Nephron (organoid): ENCODE results near the gene SUPT3H.

Source experiments
- H3K27ac Mint-ChIP-seq, 3 experiments: 2 replicates each; pipeline ENCODE4 v1.8.0; 2020; ENCODE audit warnings: mixed read lengths in 3 of 3, mild to moderate bottlenecking in 2 of 3, moderate library complexity in 1 of 3
- H3K27me3 Mint-ChIP-seq: 2 replicates; pipeline ENCODE4 v1.8.0; 2021; ENCODE audit warnings: low read depth, mild to moderate bottlenecking, moderate library complexity, mixed read lengths
- H3K36me3 Mint-ChIP-seq: 2 replicates; pipeline ENCODE4 v1.8.0; 2020; ENCODE audit warnings: low read depth, mixed read lengths
- H3K4me1 Mint-ChIP-seq: 2 replicates; pipeline ENCODE4 v1.8.0; 2020; ENCODE audit warnings: mixed read lengths
- H3K4me3 Mint-ChIP-seq, 3 experiments: 2 replicates each; pipeline ENCODE4 v1.8.0; 2020; ENCODE audit warnings: mild to moderate bottlenecking in 3 of 3, mixed read lengths in 3 of 3, moderate library complexity in 2 of 3
- H3K9me3 Mint-ChIP-seq: 2 replicates; pipeline ENCODE4 v1.8.0; 2020; ENCODE audit warnings: mixed read lengths
- CTCF ChIP-seq, 3 experiments: fragments of 200-600 bp; sonication (generic); IDR thresholded peaks; one replicate each; pipeline ENCODE4 v1.5.0; 2021; ENCODE audit warnings: antibody characterized with exemption in 3 of 3; ENCODE audit not compliant: unreplicated experiment in 3 of 3

Gene SUPT3H

GRCh38 chr6:45123023-45123422 lies 254.7 kb downstream of the SUPT3H start:
- Mint-ChIP-seq H3K4me1 (no peaks in the 10 kb centered on the region), H3K27me3 (no peaks in the 10 kb centered on the region), H3K4me3 (no peak overlapping the region), H3K9me3 (no peaks in the 10 kb centered on the region), H3K27ac (no peak overlapping the region), H3K36me3 (no peaks in the 10 kb centered on the region)
- TF ChIP-seq CTCF (IDR thresholded peaks at IDR 0.05; ENCODE audit: unreplicated experiment in 3 of 3): no peak

- no peaks in the 10 kb centered on the region for H3K36me3 Mint-ChIP-seq
- TF ChIP-seq CTCF (IDR thresholded peaks at IDR 0.05; ENCODE audit: unreplicated experiment in 3 of 3): no peak
These were observed 259.0 kb downstream of the SUPT3H start for GRCh38 chr6:45118754-45119153.

GRCh38 chr6:45116714-45117410 lies 260.9 kb downstream of the SUPT3H start:
- H3K36me3 Mint-ChIP-seq: no peaks in the 10 kb centered on the region
- no peak overlapping the region for H3K27ac Mint-ChIP-seq
- H3K4me1 Mint-ChIP-seq: no peaks in the 10 kb centered on the region
- H3K27me3 Mint-ChIP-seq: no peaks in the 10 kb centered on the region
- no peak for TF ChIP-seq CTCF (IDR thresholded peaks at IDR 0.05; ENCODE audit: unreplicated experiment in 3 of 3)
- H3K9me3 Mint-ChIP-seq: no peaks in the 10 kb centered on the region
- no peak overlapping the region for H3K4me3 Mint-ChIP-seq

More at GRCh38 chr6:45118754-45119153, 259.0 kb downstream of the SUPT3H start:
- H3K27me3 Mint-ChIP-seq: no peaks in the 10 kb centered on the region
- H3K9me3 Mint-ChIP-seq: no peaks in the 10 kb centered on the region
- H3K27ac Mint-ChIP-seq: no peak overlapping the region
- H3K4me3 Mint-ChIP-seq: no peak overlapping the region
- H3K4me1 Mint-ChIP-seq: no peaks in the 10 kb centered on the region

- Mint-ChIP-seq H3K9me3 (no peaks in the 10 kb centered on the region), H3K27me3 (no peaks in the 10 kb centered on the region), H3K27ac (no peak overlapping the region), H3K4me1 (no peaks in the 10 kb centered on the region), H3K36me3 (no peaks in the 10 kb centered on the region), H3K4me3 (no peak overlapping the region)
- TF ChIP-seq CTCF (IDR thresholded peaks at IDR 0.05; ENCODE audit: unreplicated experiment in 3 of 3): no peak
These were observed 262.0 kb downstream of the SUPT3H start for GRCh38 chr6:45115696-45116095.

GRCh38 chr6:45112711-45113110 lies 265.0 kb downstream of the SUPT3H start:
- Mint-ChIP-seq H3K27me3 (no peaks in the 10 kb centered on the region), H3K27ac (no peak overlapping the region), H3K9me3 (no peaks in the 10 kb centered on the region), H3K4me1 (no peaks in the 10 kb centered on the region), H3K36me3 (no peaks in the 10 kb centered on the region), H3K4me3 (no peak overlapping the region)
- no peak for TF ChIP-seq CTCF (IDR thresholded peaks at IDR 0.05; ENCODE audit: unreplicated experiment in 3 of 3)

GRCh38 chr6:45109551-45109950 lies 268.2 kb downstream of the SUPT3H start:
- Mint-ChIP-seq H3K27me3 (no peaks in the 10 kb centered on the region), H3K9me3 (no peaks in the 10 kb centered on the region), H3K4me3 (no peak overlapping the region), H3K27ac (no peak overlapping the region), H3K4me1 (no peaks in the 10 kb centered on the region), H3K36me3 (no peaks in the 10 kb centered on the region)
- TF ChIP-seq CTCF (IDR thresholded peaks at IDR 0.05; ENCODE audit: unreplicated experiment in 3 of 3): no peak
